Measurements from ENCODE around the gene BBOF1. TPM values are rescaled to one million over a fixed set of nuclear protein-coding genes. Genes with fewer than 3 reads are reported as not detected.

The BBOF1 gene
- total and polyA plus RNA-seq, 9 of the 15 experiments (the other 6 are each of a cell fraction or from before 2014, with no cell fraction given), result 1.3 to 4.9 (median 4.2) TPM

DNA sequence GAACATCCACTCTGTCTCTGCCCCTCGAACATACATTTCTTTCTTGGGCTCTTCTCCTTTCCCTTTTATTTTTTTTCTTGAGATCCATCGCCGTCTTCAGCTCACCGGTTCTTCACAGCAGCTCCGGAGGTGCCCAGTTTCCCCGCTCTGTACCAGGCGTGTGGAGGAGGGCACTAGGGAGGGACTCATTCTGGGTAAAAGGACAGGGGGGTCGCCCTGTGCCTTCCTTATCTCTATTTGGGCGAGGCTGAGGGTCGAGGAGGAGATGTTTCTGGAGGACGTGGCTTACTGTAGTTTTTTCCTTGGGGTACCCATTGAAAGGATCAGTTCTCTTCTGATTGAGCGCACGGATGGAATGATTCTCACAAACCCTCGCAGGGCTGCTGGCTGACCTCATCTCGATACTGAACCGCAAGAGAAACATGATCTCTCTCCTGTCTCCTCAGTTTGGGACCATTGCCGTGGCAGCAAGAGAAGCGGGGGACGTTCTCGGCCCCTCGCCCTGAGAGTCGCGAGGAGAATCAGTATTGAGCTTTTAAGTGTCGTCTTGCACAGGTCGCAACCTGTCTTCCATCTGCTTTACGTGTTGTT is 66.0 kb downstream of the BBOF1 start:
- Histone ChIP-seq H3K9ac (ENCODE audit: insufficient read depth in 1 of 2, low read depth in 2 of 2, low read length in 2 of 2) (peak overlapping the region; percentile 91 to 96), H4K20me1 (replicated peaks; ENCODE audit: control insufficient read depth, insufficient read depth, low read length) (no peaks in the 10 kb centered on the region), H3K4me3 (peak overlapping the region; percentile 90), H3K27ac (ENCODE audit: extremely low read depth, low read depth, low read length) (peak overlapping the region; percentile 94), H3K27me3 (ENCODE audit: control insufficient read depth in 2 of 2, insufficient read depth in 2 of 2, low read length in 2 of 2) (no peaks in the 10 kb centered on the region), H3K36me3 (ENCODE audit: control insufficient read depth, insufficient read depth, low read length) (no peaks in the 10 kb centered on the region), H3K9me1 (ENCODE audit: control insufficient read depth, insufficient read depth, low read length) (no peaks in the 10 kb centered on the region), H3K4me1 (replicated peaks in 1 of 2; ENCODE audit: control insufficient read depth in 2 of 2, insufficient read depth in 2 of 2, low read length in 2 of 2) (peaks cover 11 to 13% of the 10 kb centered on the region in 2 experiments; a peak in 3 of 5 replicates), H2AFZ (ENCODE audit: low read depth, low read length) (peak overlapping the region; percentile 90), H3K4me2 (ENCODE audit: insufficient read depth, low read length) (peak overlapping the region; percentile 96), H3K9me3 (replicated peaks; ENCODE audit: control insufficient read depth, insufficient read depth, low read depth, low read length) (no peaks in the 10 kb centered on the region), H3K79me2 (ENCODE audit: control insufficient read depth, insufficient read depth, low read length) (peaks cover 29% of the 10 kb centered on the region)
- intact Hi-C loops (cut with micrococcal nuclease), result no loop called here
- CTCF ChIA-PET (ENCODE audit: low intra/inter-chr PET ratio), result no interaction called here
- BruUV-seq (replicated peaks), result TSS peak; percentile 75
- peak; percentile 13 to 46 (median 19) for DNase-seq (ENCODE audit: extremely low read depth in 1 of 4, low spot score in 3 of 4)
- FAIRE-seq, result no peak
- in situ Hi-C loops (cut with MboI), result no loop called here
- 2% methylated on average over 22 of the region's 26 CpGs for WGBS (ENCODE audit: insufficient coverage, low coverage, missing lambda C conversion rate)
- POLR2A ChIA-PET, result interaction anchor here (0.7 to 2.2 kb wide), 4 partner anchors 10 to 776 kb away, joined by 3 to 9 read pairs (median 4); no protein-coding TSS in a partner anchor
- peak; percentile 1 for ATAC-seq
- TF ChIP-seq NFIC (IDR thresholded peaks at IDR 0.05) (0 out of 2 replicates have a peak, but pooled peaks have one; percentile 9), SMARCC2 (IDR thresholded peaks at IDR 0.05; ENCODE audit: low read depth) (no peak), RB1 (IDR thresholded peaks at IDR 0.05; ENCODE audit: low read depth) (no peak), PPARD (CRISPR knock-in tag; IDR thresholded peaks at IDR 0.05) (no peak), MAFG (tag; conservative IDR thresholded peaks at IDR 0.05) (no peak), GABPB2 (CRISPR knock-in tag; conservative IDR thresholded peaks at IDR 0.05) (no peak), TAF15 (IDR thresholded peaks at IDR 0.05; ENCODE audit: low read depth, low read length) (no peak), ZBTB7A (IDR thresholded peaks at IDR 0.05; ENCODE audit: borderline replicate concordance, control insufficient read depth, low read depth, low read length) (no peak), NFRKB (IDR thresholded peaks at IDR 0.05; ENCODE audit: low read depth) (peak; percentile 88; the same call in 1 of the 2 replicates)
- TF ChIP-seq, protein P1, sequence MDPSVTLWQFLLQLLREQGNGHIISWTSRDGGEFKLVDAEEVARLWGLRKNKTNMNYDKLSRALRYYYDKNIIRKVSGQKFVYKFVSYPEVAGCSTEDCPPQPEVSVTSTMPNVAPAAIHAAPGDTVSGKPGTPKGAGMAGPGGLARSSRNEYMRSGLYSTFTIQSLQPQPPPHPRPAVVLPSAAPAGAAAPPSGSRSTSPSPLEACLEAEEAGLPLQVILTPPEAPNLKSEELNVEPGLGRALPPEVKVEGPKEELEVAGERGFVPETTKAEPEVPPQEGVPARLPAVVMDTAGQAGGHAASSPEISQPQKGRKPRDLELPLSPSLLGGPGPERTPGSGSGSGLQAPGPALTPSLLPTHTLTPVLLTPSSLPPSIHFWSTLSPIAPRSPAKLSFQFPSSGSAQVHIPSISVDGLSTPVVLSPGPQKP (CRISPR knock-in tag; IDR thresholded peaks at IDR 0.05), result no peak
- TF ChIP-seq, protein P2, sequence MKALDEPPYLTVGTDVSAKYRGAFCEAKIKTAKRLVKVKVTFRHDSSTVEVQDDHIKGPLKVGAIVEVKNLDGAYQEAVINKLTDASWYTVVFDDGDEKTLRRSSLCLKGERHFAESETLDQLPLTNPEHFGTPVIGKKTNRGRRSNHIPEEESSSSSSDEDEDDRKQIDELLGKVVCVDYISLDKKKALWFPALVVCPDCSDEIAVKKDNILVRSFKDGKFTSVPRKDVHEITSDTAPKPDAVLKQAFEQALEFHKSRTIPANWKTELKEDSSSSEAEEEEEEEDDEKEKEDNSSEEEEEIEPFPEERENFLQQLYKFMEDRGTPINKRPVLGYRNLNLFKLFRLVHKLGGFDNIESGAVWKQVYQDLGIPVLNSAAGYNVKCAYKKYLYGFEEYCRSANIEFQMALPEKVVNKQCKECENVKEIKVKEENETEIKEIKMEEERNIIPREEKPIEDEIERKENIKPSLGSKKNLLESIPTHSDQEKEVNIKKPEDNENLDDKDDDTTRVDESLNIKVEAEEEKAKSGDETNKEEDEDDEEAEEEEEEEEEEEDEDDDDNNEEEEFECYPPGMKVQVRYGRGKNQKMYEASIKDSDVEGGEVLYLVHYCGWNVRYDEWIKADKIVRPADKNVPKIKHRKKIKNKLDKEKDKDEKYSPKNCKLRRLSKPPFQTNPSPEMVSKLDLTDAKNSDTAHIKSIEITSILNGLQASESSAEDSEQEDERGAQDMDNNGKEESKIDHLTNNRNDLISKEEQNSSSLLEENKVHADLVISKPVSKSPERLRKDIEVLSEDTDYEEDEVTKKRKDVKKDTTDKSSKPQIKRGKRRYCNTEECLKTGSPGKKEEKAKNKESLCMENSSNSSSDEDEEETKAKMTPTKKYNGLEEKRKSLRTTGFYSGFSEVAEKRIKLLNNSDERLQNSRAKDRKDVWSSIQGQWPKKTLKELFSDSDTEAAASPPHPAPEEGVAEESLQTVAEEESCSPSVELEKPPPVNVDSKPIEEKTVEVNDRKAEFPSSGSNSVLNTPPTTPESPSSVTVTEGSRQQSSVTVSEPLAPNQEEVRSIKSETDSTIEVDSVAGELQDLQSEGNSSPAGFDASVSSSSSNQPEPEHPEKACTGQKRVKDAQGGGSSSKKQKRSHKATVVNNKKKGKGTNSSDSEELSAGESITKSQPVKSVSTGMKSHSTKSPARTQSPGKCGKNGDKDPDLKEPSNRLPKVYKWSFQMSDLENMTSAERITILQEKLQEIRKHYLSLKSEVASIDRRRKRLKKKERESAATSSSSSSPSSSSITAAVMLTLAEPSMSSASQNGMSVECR (CRISPR knock-in tag; IDR thresholded peaks at IDR 0.05), result peak; percentile 44; the same call in 1 of the 2 replicates
- TF ChIP-seq, protein P3, sequence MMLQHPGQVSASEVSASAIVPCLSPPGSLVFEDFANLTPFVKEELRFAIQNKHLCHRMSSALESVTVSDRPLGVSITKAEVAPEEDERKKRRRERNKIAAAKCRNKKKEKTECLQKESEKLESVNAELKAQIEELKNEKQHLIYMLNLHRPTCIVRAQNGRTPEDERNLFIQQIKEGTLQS (IDR thresholded peaks at IDR 0.05), result 0 out of 2 replicates have a peak, but pooled peaks have one; percentile 5
- TF ChIP-seq, protein P3 (CRISPR knock-in tag; conservative IDR thresholded peaks at IDR 0.05), result no peak
- TF ChIP-seq, protein P4, sequence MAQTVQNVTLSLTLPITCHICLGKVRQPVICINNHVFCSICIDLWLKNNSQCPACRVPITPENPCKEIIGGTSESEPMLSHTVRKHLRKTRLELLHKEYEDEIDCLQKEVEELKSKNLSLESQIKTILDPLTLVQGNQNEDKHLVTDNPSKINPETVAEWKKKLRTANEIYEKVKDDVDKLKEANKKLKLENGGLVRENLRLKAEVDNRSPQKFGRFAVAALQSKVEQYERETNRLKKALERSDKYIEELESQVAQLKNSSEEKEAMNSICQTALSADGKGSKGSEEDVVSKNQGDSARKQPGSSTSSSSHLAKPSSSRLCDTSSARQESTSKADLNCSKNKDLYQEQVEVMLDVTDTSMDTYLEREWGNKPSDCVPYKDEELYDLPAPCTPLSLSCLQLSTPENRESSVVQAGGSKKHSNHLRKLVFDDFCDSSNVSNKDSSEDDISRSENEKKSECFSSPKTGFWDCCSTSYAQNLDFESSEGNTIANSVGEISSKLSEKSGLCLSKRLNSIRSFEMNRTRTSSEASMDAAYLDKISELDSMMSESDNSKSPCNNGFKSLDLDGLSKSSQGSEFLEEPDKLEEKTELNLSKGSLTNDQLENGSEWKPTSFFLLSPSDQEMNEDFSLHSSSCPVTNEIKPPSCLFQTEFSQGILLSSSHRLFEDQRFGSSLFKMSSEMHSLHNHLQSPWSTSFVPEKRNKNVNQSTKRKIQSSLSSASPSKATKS (CRISPR knock-in tag; IDR thresholded peaks at IDR 0.05), result no peak

Data from K562 (cell line).